SK-MEL-5 (cell line): Measurements from ENCODE around the gene TIGD1. TPM values are rescaled to one million over a fixed set of nuclear protein-coding genes. Genes with fewer than 3 reads are reported as not detected.

Source experiments
- DNase-seq: peaks from one replicate; pipeline ENCODE4 v3.0.0-alpha.2; 2016; ENCODE audit warnings: low read depth, low spot score
- in situ Hi-C: cut with HindIII; loops from 2 replicates; pipeline ENCODE4 v1.10.0; 2016; ENCODE audit warnings: low sequenced_read_pairs, high pct_unique_total_duplicates, low pct_unique_long_range_greater_than_20kb
- total RNA-seq: library from RNA; depleted of rRNA; stranded (reverse); fragments of >200 nt; shearing (Covaris generic); gene quantifications from 2 replicates; pipeline ENCODE4 v1.2.3, GENCODE V29; 2014

TIGD1 gene
- total RNA-seq, 1 experiment from 2014 or later: 4.7 TPM

- DNase-seq: no peak
- in situ Hi-C loops: no loop called here
These were observed 17.9 kb downstream of the TIGD1 start for GRCh38 chr2:232532419-232532818.

GRCh38 chr2:232530626-232531260 is 19.6 kb downstream of the TIGD1 start:
- no peak for DNase-seq
- in situ Hi-C loops: no loop called here

GRCh38 chr2:232529806-232530547 is 20.4 kb downstream of the TIGD1 start:
- DNase-seq: no peak
- in situ Hi-C loops: no loop called here

- in situ Hi-C loops: no loop called here
- DNase-seq: peak; percentile 51
These were observed 21.5 kb downstream of the TIGD1 start for GRCh38 chr2:232528746-232529460.

- DNase-seq: no peak
These were observed 22.4 kb downstream of the TIGD1 start for GRCh38 chr2:232527905-232528470.

GRCh38 chr2:232526372-232526941 is 23.9 kb downstream of the TIGD1 start:
- in situ Hi-C loops: no loop called here
- no peak for DNase-seq

More at GRCh38 chr2:232527905-232528470, 22.4 kb downstream of the TIGD1 start:
- in situ Hi-C loops: no loop called here

- in situ Hi-C loops: no loop called here
- DNase-seq: no peak
These were observed 24.5 kb downstream of the TIGD1 start, which contains the start of gene CHRND for GRCh38 chr2:232525791-232526371. Gene CHRND, plus strand, starts transcription at chr2:232526160. Its CDS starts 56 bp downstream, at chr2:232526216.

GRCh38 chr2:232525199-232525598 is 25.2 kb downstream of the TIGD1 start:
- in situ Hi-C loops: no loop called here
- DNase-seq: no peak

- DNase-seq: no peak
- in situ Hi-C loops: no loop called here
These were observed 25.6 kb downstream of the TIGD1 start for GRCh38 chr2:232524771-232525170.

GRCh38 chr2:232523682-232524597 is 26.4 kb downstream of the TIGD1 start:
- in situ Hi-C loops: no loop called here
- DNase-seq: peak; percentile 30

GRCh38 chr2:232523402-232523681 is 27.0 kb downstream of the TIGD1 start:
- in situ Hi-C loops: no loop called here
- DNase-seq: no peak

GRCh38 chr2:232522623-232523401 is 27.5 kb downstream of the TIGD1 start:
- no peak for DNase-seq
- in situ Hi-C loops: no loop called here

- in situ Hi-C loops: no loop called here
- DNase-seq: peak; percentile 32
These were observed 28.3 kb downstream of the TIGD1 start for GRCh38 chr2:232521959-232522622.

- in situ Hi-C loops: no loop called here
- DNase-seq: no peak
These were observed 29.3 kb downstream of the TIGD1 start for GRCh38 chr2:232521098-232521497.

GRCh38 chr2:232520489-232520888 is 29.9 kb downstream of the TIGD1 start:
- in situ Hi-C loops: no loop called here

More at GRCh38 chr2:232520489-232520888, 29.9 kb downstream of the TIGD1 start:
- DNase-seq: no peak
